ENCODE measurements around the gene DNAJB2. TPM values are rescaled to one million over a fixed set of nuclear protein-coding genes. Genes with fewer than 3 reads are reported as not detected.
A peak's percentile ranks its signal among the peaks of the same experiment; 100 is the strongest.

The DNAJB2 gene
- total RNA-seq, 4 donors from 2014 or later = 30.3 to 72.6 (median 35.1) TPM

GRCh38 chr2:219245148-219245898, 33.8 kb upstream of the DNAJB2 start, which contains the start of the genes GLB1L and STK16:
GLB1L (minus strand) TSS chr2:219245444; CDS start chr2:219243573, 1,871 bp downstream.
STK16 (plus strand) TSS chr2:219245479; CDS start chr2:219246000, 521 bp downstream.
- H3K4me3 ChIP-seq = peak within 1 kb of the TSS; percentile 58 to 87 (median 82)
- peak within 1 kb of the TSS; percentile 93 to 96 (median 95) for H3K27ac ChIP-seq
- intact Hi-C loops (cut with DNase I) = no loop called here
- no peaks in the 10 kb centered on the region for H3K27me3 ChIP-seq
- 0% methylated on average over 4 of the region's 46 CpGs; no CpG with 5 or more reads in 1 of the 2 donors for WGBS, 2 donors
- peak in 3 of 4 donors; percentile 34 to 88 (median 64) for TF ChIP-seq POLR2A (IDR thresholded peaks at IDR 0.05)
- TF ChIP-seq CTCF (IDR thresholded peaks at IDR 0.05) = peak in 3 of 6 experiments; percentile 4 to 19 (median 7)
- H3K4me1 ChIP-seq = peaks cover 38 to 58% (median 49%) of the 10 kb centered on the region in 3 donors
- DNase-seq = peak; percentile 68
- H3K9me3 ChIP-seq = no peaks in the 10 kb centered on the region
- peaks cover 5 to 29% (median 6%) of the 10 kb centered on the region in 3 donors for H3K36me3 ChIP-seq

- peaks cover 43 to 64% (median 54%) of the 10 kb centered on the region in 3 donors for H3K4me1 ChIP-seq
Measured at GRCh38 chr2:219245899-219246230, 33.3 kb upstream of the DNAJB2 start.

GRCh38 chr2:219246559-219246958, 32.6 kb upstream of the DNAJB2 start:
- Histone ChIP-seq H3K36me3 (peaks cover 8 to 41% (median 11%) of the 10 kb centered on the region in 3 donors), H3K27ac (peak overlapping the region; percentile 93 to 96 (median 95)), H3K9me3 (no peaks in the 10 kb centered on the region), H3K27me3 (no peaks in the 10 kb centered on the region), H3K4me3 (no peak overlapping the region), H3K4me1 (peaks cover 49 to 71% (median 61%) of the 10 kb centered on the region in 3 donors)
- TF ChIP-seq POLR2A (IDR thresholded peaks at IDR 0.05) (no peak), CTCF (IDR thresholded peaks at IDR 0.05) (no peak)
- no peak for DNase-seq
- WGBS, 2 donors = 93 to 94% methylated on average over 3 to 9 of the region's 10 CpGs
- intact Hi-C loops (cut with DNase I) = no loop called here

More at GRCh38 chr2:219245899-219246230, 33.3 kb upstream of the DNAJB2 start:
- intact Hi-C loops (cut with DNase I) = no loop called here
- TF ChIP-seq CTCF (IDR thresholded peaks at IDR 0.05) = no peak
- Histone ChIP-seq H3K36me3 (peaks cover 8 to 34% (median 11%) of the 10 kb centered on the region in 3 donors), H3K9me3 (no peaks in the 10 kb centered on the region), H3K27ac (peak overlapping the region; percentile 93 to 96 (median 95)), H3K4me3 (peak overlapping the region; percentile 58 to 87 (median 82)), H3K27me3 (no peaks in the 10 kb centered on the region)
- no peak for DNase-seq
- WGBS, 2 donors = 7 to 19% methylated on average over 4 to 6 of the region's 10 CpGs

- peak in 2 of 4 donors; percentile 34 to 42 for TF ChIP-seq POLR2A (IDR thresholded peaks at IDR 0.05)
- no peak for TF ChIP-seq CTCF (IDR thresholded peaks at IDR 0.05)
- 75 to 81% methylated on average over 12 to 13 of the region's 17 CpGs for WGBS, 2 donors
- intact Hi-C loops (cut with DNase I) = no loop called here
- no peaks in the 10 kb centered on the region for H3K9me3 ChIP-seq
- no peak for DNase-seq
- peak overlapping the region; percentile 93 to 96 (median 95) for H3K27ac ChIP-seq
- peaks cover 58 to 85% (median 72%) of the 10 kb centered on the region in 3 donors for H3K4me1 ChIP-seq
- H3K4me3 ChIP-seq = peak overlapping the region in 3 of 4 donors; percentile 20 to 45 (median 28)
- peaks cover 8 to 43% (median 11%) of the 10 kb centered on the region in 3 donors for H3K36me3 ChIP-seq
- H3K27me3 ChIP-seq = no peaks in the 10 kb centered on the region
Measured at GRCh38 chr2:219247678-219248642, 31.2 kb upstream of the DNAJB2 start.

Measured in esophagus squamous epithelium (tissue), 5 donors.